Measurements from ENCODE around the gene AGBL1.

- no peak for TF ChIP-seq CTCF (conservative IDR thresholded peaks at IDR 0.05)
- TF ChIP-seq EZH2 (IDR thresholded peaks at IDR 0.05; ENCODE audit: low read depth) = no peak
These were observed 217.1 kb downstream of the AGBL1 start for GRCh38 chr15:86296769-86297168.

Data from PC-9 (cell line).